ENCODE data around the gene RAD9A. TPM values are rescaled to one million over a fixed set of nuclear protein-coding genes. Genes with fewer than 3 reads are reported as not detected.
A peak's percentile ranks its signal among the peaks of the same experiment; 100 is the strongest.

Gene RAD9A
- total RNA-seq, 1 donor from 2014 or later = 12.1 TPM

- H3K9me3 Mint-ChIP-seq (ENCODE audit: unreplicated experiment) = peaks cover 3% of the 10 kb centered on the region
These were observed 43.4 kb downstream of the RAD9A start for GRCh38 chr11:67435031-67435726.

DNA sequence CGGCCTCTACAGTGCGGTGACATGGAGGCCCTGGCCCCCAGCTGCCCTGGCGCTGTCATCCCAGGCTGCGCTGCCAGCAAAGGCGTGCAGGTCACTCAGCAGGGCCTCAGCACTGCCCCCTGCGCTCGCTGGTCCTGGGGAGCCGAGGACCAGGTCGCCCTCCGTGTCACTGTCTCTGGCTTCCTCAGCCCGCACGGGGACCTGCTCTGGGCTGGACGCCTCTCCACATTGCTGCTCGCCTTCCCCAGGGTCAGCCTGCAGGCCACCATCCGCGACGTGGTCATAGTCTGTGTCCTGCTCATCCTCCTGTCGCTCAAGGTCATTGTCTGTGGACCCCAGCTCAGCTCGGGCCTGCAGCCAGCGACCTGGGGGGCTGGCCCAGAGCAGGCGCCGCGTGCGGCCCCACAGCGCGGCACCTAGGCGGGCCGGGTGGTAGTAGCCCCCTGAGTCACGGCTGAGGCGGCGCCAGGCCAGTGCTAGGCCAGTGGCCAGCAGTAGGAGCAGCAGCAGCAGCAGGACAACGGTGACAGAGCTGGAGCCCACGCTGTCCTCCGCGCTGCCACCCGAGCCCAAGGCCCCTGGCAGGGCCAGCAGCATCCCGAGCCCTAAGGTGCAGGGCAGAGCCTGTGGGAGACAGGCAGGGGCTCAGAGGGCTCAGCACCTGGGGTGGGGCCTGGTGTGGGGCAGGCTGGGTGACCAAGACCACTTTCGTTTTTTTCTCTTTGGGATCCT lies 44.1 kb downstream of the RAD9A start:
- TF ChIP-seq, protein P1, sequence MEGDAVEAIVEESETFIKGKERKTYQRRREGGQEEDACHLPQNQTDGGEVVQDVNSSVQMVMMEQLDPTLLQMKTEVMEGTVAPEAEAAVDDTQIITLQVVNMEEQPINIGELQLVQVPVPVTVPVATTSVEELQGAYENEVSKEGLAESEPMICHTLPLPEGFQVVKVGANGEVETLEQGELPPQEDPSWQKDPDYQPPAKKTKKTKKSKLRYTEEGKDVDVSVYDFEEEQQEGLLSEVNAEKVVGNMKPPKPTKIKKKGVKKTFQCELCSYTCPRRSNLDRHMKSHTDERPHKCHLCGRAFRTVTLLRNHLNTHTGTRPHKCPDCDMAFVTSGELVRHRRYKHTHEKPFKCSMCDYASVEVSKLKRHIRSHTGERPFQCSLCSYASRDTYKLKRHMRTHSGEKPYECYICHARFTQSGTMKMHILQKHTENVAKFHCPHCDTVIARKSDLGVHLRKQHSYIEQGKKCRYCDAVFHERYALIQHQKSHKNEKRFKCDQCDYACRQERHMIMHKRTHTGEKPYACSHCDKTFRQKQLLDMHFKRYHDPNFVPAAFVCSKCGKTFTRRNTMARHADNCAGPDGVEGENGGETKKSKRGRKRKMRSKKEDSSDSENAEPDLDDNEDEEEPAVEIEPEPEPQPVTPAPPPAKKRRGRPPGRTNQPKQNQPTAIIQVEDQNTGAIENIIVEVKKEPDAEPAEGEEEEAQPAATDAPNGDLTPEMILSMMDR (IDR thresholded peaks at IDR 0.05; ENCODE audit: partially characterized antibody, unreplicated experiment) = no peak
- H3K36me3 Mint-ChIP-seq (ENCODE audit: unreplicated experiment) = no peaks in the 10 kb centered on the region
- H3K4me3 Mint-ChIP-seq (ENCODE audit: unreplicated experiment) = no peak overlapping the region
- H3K27ac Mint-ChIP-seq (ENCODE audit: unreplicated experiment) = peak overlapping the region; percentile 87
- H3K9me3 Mint-ChIP-seq (ENCODE audit: unreplicated experiment) = peaks cover 3% of the 10 kb centered on the region
- H3K27me3 Mint-ChIP-seq (ENCODE audit: unreplicated experiment) = peaks cover 12% of the 10 kb centered on the region
- DNase-seq = no peak
- peaks cover 7% of the 10 kb centered on the region for H3K4me1 Mint-ChIP-seq (ENCODE audit: low read depth, unreplicated experiment)

More at GRCh38 chr11:67435031-67435726, 43.4 kb downstream of the RAD9A start:
- no peak for DNase-seq
- H3K27ac Mint-ChIP-seq (ENCODE audit: unreplicated experiment) = no peak overlapping the region
- H3K4me1 Mint-ChIP-seq (ENCODE audit: low read depth, unreplicated experiment) = peaks cover 7% of the 10 kb centered on the region
- peaks cover 12% of the 10 kb centered on the region for H3K27me3 Mint-ChIP-seq (ENCODE audit: unreplicated experiment)
- TF ChIP-seq, protein P1 (IDR thresholded peaks at IDR 0.05; ENCODE audit: partially characterized antibody, unreplicated experiment) = no peak
- H3K36me3 Mint-ChIP-seq (ENCODE audit: unreplicated experiment) = no peaks in the 10 kb centered on the region
- no peak overlapping the region for H3K4me3 Mint-ChIP-seq (ENCODE audit: unreplicated experiment)

DNA sequence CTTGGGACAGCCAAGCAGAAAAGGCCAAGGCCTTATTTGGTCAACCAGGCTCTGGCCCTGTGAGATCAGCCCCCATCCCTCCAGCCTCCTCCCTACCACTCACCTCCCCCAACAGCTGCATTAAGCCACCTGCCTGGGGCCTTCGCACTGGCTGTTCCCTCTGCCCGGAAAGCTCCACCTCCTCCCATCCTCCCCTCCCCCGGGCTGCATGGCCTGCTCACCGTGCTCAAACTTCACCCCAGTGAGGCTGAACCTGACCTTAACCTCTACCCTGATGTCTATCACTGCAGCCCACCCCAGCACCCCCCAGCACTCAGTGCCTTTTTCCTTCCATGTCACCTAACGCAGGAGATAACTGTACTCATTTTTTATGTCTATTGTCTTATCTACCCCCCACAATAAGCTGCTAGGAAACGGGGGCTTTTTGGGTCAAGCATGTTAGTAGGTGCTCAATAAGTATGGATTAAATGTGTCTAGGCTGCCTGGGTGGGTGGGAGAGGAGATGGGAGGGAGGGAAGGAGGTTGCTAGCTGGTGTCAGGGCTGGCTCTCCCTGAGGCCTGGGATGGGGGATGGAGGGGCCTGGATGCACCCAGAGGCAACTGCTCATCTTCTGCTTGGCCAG lies 44.8 kb downstream of the RAD9A start:
- H3K27me3 Mint-ChIP-seq (ENCODE audit: unreplicated experiment) = peaks cover 12% of the 10 kb centered on the region
- peaks cover 3% of the 10 kb centered on the region for H3K9me3 Mint-ChIP-seq (ENCODE audit: unreplicated experiment)
- no peak overlapping the region for H3K4me3 Mint-ChIP-seq (ENCODE audit: unreplicated experiment)
- no peaks in the 10 kb centered on the region for H3K36me3 Mint-ChIP-seq (ENCODE audit: unreplicated experiment)
- DNase-seq = peak; percentile 59
- H3K4me1 Mint-ChIP-seq (ENCODE audit: low read depth, unreplicated experiment) = peaks cover 7% of the 10 kb centered on the region
- TF ChIP-seq, protein P1 (IDR thresholded peaks at IDR 0.05; ENCODE audit: partially characterized antibody, unreplicated experiment) = no peak
- peak overlapping the region; percentile 95 for H3K27ac Mint-ChIP-seq (ENCODE audit: unreplicated experiment)

DNA sequence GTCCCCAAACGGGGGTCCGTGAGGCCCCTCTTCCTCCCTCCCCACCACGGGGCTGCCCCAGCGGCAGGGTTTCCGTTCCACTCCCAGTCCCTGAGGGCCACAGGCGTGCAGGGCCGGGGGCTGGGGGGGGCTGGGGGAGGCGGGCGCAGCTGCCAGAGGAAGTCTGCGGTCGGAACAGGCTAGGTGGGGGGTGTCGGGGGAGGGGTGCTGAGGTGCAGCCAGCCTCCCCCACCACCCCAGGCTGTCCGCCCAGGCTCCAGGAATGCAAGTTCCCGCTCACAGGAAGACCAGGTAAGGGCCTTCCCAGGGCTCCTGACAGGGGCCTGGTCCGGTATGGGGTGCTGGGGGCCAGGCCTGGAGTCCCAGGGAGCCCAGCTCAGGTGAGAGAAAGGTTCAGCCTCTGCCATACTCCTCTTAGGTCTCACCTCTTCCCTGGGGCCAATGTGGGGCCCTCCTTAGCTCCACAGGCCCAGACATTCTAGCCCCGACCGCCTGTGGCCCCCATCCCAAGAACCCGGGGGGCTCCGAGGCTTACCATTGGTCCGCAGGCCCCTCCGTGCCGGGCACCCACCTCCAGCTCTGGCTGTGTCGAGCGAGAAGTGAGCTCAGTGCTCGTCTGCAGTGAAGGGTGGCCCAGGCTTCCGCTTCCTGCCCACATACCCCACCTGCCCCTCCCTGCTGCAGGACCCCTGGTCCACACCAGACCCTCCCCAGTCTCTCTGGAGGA lies 45.5 kb downstream of the RAD9A start, which contains the start of gene PTPRCAP:
TSS of gene PTPRCAP (minus strand) at position 601 of the 727 bp plus-strand sequence. CDS start at position 538, 63 bp downstream.
- H3K4me3 Mint-ChIP-seq (ENCODE audit: unreplicated experiment) = no peak within 1 kb of the TSS
- H3K9me3 Mint-ChIP-seq (ENCODE audit: unreplicated experiment) = peaks cover 2% of the 10 kb centered on the region
- peaks cover 17% of the 10 kb centered on the region for H3K27me3 Mint-ChIP-seq (ENCODE audit: unreplicated experiment)
- H3K4me1 Mint-ChIP-seq (ENCODE audit: low read depth, unreplicated experiment) = peaks cover 7% of the 10 kb centered on the region
- H3K27ac Mint-ChIP-seq (ENCODE audit: unreplicated experiment) = peak within 1 kb of the TSS; percentile 95
- no peaks in the 10 kb centered on the region for H3K36me3 Mint-ChIP-seq (ENCODE audit: unreplicated experiment)
- DNase-seq = no peak
- TF ChIP-seq, protein P1 (IDR thresholded peaks at IDR 0.05; ENCODE audit: partially characterized antibody, unreplicated experiment) = no peak

Measured in glutamatergic neuron (in vitro differentiated cells).